Activated CD4-positive, alpha-beta T cell treated with anti-CD3 and anti-CD28 coated beads for 1 hour (primary cell): ENCODE measurements around the gene NOD2.
A peak's percentile ranks its signal among the peaks of the same experiment; 100 is the strongest.

Experiments used
- DNase-seq: peaks from one replicate; pipeline ENCODE4 v3.0.0-alpha.2; 2020

The NOD2 gene

DNA sequence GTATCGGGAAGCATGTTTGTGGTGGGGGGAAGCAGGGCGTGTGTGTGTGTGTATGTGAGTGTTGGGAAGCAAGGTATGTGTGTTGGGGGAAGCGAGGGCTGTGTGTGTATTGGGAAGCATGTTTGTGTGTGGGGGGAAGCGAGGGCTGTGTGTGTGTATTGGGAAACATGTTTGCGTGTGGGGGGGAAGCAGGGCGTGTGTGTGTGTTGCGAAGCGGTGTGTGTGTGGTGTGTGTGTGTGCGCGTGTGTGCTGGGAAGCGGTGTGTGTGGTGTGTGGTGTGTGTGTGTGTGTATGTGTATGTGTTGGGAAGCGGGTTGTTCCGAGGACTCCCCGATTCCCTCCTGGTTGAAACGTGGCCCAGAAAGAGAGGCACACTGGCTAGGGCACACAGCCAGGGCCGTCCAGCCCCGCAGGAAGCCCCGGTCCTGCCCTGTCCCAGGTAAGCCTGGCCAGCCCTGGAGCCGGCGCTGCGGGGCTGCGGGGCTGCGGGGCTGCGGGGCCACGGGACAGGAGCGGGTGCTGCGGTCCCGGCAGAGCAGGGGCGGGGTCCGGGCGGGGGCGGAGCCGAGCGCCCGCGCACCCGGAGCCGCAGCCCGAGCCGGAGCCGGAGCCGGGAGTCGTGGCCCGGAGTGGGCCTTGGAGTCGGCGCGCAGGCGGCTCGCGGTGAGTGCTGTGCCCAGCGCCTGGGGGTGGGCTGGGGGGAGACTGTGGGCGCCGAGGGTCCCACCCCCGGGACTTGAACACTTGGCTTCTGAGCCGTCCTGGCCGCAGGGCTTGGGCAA is at the start of gene NOD2:
TSS of gene NOD2 (plus strand) at position 608 of the 783 bp plus-strand sequence. CDS start 5,890 bp downstream, outside the sequence.
- DNase-seq = no peak

DNA sequence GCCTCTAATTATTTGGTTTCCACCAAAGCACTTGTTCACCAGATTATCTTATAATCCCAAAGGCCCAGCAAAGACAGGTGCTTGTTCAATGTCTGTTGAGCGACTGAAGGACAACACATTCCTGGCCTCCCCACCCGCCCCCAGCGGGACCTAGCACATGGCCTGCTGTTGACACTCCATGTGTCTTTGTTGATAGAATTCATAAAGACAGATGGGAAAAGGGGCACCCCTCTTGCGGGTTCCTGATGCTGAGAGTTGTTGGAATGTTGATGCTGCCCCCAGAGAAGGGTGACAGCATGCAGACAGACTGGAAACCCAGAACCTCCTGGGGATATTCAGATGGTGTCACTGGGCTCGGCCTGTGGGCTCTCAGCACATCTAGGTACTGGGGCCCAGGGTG is 49.2 kb upstream of the NOD2 start:
- no peak for DNase-seq

DNA sequence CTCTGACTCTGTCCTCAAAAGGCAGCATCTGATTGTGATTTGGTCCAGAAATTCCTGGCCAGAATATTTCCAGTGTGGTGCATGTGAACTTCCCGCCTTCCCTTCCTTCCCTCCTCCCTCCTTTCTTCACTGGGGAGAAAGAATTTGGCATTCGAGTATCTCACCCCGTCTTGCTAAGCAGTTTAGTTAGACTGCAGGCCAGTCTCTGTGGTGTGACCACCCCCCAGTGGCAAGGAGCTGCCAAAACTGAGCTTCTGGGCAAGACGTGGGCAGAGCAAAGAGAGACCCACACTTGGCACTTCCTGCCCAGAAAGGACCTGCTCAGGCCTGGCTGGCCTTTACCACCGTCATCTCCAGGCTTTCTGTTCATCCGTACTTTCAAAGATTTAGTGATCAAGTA is 48.7 kb upstream of the NOD2 start:
- DNase-seq = peak; percentile 32

DNA sequence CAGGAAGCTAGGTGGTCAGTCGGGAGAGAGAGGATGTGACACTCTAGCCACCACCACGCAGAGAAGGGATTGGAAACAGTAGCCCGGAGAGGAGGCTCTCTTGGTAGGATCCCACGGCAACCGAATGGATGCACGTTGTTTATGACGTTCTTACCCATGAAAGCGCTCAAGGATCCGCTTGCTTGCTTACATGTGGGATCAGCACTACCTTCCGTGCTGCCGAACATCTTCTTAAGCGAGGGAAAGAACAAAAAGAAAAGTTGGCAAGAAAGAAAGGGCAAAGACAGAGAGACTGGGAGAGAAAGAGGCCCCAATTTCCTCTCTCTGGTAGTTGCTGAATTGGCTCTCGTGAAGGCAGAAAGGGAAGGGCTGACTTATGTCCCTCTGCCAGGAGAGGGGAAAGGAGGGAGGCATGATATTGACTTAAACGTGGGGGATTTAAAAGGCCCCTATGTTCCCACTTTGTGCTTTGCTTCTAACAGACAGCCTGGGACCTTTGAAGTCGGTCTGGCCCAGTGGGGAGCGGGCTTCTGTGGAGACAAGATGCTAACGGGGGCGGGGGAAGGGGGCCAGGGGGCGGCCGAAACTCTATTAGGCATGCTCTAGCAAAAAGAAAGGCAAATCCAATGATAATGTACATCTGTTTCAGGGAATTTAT is 47.7 kb upstream of the NOD2 start:
- DNase-seq = no peak

DNA sequence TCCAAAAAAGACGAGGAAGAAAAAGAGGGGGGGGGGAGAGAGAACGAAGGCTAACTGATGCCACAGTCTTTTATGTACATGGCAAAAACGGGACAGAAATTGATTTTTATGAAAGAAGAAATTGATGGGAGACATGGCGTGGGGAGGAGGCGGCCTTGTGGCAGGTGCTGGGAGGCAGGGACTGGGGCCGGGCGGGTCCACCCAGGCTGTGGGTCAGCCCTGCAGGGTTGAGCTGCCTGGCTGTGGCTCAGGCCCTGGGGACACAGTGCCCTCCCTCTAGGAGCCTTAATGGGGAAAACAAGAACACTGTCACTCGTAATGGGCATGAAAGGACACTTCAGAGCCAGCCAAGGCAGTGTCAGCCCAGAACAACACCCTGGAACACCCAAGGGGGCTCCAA is 47.1 kb upstream of the NOD2 start:
- DNase-seq = no peak

DNA sequence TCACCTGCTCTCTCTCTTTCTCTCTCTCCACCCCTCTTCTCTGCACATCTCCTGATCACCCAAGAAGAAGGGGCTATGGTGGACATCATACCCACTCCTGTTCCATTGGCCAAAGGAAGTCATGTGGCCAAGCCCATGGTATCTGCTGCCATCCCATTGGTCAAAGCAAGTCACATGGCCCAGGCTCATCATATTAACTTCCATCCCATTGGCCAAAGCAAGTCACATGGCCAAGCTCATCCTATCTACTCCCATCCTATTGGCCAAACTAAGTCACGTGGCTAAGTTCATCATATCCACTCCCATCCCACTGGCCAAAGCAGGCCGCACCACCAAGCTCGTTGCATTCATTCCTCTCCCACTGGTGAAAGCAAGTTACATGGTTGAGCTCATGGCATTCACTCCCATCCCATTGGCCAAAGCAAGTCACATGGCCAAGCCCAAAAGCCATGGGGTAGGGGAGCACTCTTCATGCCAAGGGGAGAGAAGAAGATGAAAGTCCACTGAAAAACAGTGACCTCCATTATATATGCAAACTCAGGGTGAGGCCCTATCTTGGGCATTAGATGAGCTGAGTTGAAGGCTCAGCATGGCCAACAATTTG is 41.5 kb upstream of the NOD2 start:
- DNase-seq = no peak

DNA sequence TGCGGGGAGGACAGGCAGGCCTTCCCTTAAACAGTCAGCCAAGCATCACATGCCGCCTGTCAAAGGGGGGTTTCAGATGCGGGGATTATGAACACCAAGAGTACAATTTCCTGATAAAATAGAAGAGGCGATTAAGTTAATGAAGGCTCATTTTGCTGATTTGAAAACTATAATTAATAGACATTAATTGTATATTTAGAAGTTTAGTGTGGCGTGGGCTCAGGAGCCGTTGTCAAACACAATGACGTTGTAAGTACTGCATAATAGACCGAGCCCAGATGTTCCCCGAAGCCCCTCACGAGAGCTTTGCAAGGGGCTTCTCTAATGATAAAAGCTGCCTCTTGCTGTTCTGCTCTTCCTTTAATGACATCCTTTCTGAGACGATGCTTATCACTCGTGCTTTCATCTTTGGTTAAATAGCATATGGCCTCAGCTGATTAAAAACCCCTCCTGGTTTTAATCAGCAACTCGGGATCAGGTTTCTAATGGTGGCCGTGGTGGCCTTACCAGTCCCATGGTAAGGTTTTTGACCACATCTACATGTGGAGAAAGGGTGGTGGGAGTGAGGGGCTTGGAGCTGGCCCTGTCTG is 40.5 kb upstream of the NOD2 start:
- DNase-seq = no peak

DNA sequence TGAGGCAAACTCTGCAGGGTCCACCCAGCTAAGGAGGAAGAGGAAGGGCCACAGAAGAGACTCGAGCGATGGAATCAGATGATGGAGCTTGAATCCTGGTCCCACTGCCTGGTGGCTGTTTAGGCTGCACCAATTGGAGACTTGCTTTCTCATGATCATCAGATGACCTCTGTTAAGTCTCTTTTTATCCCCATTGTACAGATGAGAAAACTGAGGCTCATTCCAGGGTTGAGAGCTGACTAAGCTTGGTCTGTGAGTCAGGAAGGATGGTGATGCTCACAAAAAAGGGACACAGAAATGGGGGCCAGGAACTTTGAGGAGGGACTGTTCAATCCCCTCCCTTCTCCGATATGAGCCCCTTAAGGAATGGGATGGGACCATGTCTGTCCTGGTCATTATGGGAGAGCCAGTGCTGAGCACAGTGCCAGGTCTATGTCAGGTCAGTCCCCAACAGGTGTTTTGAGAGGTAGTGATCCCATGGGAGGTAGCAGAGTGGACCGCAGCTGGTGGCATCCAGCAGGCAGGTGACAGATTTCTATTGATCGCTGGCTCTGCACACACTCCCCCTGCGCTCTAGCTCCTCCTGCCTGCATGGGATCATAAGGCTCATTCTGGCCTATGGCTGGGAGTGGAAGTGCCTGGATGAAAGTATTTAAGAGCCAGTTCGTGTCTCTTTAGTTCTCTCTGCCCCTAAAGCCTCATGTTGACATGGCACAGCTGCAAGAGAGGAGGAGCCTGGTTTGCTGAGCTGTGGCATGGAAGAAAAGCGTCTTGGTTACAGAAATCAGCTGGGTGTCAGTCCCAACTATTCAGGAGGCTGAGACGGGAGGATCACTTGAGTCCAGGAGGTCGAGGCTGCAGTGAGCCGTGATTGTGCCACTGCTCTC is 39.5 kb upstream of the NOD2 start:
- no peak for DNase-seq

DNA sequence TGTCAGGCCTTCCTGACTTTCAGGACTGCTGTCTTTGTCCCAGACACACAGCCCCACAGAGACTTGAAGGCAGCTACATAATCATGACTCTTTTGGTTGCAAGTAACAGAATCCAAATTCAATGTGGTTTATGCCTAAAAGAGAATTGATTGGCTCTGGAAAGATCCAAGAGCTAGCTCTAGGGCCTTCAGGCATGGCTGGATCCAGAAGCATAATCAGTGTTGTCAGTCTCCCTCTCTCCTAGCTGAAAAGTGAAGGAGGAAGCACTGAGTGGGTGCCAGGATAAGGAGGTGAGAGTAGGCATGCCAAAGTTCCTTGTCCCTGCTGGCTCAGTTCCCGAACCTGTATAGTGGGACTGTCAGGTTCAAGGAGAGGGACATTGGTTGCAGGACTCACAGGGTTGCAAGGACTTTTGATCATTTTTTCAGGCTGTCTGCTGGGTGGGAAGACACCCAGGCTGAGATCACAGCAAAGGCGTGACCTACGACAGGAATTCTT is 37.8 kb upstream of the NOD2 start:
- DNase-seq = no peak

DNA sequence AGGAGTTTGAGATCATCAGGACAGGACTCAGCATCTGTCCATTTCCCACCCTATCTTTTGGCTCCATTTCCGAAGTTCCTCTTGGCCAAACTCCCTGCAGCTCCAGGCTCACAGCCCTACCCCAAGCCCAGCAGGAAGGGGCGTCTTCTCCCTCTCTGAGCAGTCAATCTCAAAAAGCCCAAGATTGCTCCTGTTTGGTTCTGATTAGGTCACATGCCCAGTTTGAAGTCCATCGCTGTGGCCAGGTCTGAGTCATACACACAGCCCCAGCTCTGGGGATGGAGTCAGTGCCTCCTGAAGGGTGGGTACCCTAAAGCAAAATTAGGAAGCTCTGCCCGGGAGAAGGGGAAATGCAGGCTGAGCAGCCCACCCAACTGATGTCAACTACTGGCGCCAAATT is 36.2 kb upstream of the NOD2 start:
- no peak for DNase-seq

DNA sequence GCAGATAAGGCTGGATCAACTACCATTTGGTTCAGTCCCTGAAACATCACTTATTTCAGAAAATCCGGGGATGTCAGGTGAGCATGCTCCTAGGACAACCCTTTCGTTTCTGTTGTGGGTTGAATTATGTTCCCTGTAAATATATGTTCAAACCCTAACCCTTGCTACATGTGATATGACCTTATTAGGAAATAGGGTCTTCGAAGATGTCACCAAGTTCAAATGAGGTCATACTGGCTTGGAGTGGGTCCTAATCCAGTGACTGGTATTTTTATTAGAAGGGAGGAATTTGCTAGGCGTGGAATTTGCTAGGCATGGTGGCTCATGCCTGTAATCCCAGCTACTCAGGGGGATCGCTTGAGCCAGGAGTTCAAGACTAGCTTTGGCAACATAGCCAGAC is 33.6 kb upstream of the NOD2 start:
- DNase-seq = no peak

DNA sequence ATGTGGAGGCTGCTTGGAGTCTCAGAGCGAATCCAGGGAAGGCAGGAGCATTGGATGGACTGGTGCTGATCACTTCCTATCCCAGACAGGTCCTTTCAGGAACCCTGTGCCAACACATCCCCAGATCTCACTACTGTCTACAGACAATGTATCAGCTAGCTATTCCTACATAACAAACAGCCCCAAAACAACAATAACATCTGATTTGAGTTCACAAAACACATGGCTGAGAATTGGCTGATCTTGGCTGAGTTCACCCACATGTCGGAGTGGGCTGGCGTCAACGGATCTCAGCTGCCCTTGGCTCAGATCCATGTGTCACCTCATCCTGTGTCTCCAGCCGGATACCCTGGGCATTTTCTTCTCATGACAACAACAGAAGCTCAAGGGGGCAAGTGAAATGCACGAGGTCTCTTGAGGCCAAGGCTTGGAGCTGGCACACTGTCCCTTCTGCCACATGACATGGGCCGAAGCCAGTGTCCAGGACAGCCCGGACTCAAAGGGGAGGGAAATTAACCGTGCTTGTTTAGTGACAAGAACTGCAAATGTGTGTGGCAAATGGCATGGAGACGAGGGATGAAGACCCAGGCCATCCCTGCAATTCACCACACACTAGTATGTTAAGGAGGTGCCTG is 31.0 kb upstream of the NOD2 start:
- DNase-seq = no peak

DNA sequence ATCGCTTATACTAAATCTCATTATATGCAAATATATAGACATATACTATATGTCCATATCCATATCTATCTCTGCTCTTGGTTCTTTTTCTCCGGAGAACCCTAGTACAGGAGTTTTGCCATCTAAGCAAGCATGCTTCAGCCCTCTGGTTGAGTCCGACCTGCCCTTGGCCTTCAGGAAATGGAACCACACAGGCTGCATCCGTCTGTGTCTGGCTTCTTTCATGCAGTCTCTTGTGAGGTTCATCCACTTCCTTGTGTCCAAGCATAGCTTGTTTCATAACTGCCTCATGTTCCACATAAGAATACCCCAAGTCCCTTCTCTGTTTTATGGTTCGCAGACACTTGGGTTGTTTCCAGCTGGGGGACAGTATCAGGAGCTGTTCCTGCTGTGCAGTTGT is 29.1 kb upstream of the NOD2 start:
- no peak for DNase-seq

DNA sequence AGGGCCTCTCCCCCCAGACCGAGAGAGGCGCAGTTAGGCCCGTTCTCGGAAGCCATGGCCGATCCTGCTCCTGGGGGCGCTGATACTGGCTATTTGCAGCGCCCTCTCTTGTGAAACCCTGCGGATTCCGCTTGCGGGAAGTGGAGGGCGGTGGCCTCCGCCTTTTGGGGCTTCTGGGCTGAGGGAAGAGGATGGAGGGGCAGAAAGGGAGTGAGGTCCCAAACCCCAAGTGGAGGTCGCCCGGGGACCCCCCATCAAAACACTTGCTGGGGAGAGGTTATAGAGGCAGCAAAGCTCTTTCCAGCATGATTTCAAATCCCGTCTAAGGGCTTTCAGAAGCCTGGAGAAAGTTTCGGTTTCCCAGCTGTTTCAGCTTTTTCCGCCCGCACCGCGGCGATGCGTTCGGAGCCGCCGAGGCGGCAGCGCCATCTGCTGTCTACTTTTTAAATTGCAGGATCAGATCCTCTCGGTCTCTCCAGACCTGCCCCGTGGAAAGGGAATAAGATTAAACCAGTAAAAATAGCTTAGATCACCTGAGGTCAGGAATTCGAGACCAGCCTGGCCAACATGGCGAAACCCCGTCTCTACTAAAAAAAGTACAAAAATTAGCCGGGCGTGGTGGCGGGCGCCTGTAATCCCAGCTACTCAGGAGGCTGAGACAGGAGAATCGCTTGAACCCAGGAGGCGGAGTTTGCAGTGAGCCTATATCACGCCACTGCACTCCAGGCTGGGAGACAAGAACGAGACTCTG is 28.1 kb upstream of the NOD2 start:
- DNase-seq = peak; percentile 83

DNA sequence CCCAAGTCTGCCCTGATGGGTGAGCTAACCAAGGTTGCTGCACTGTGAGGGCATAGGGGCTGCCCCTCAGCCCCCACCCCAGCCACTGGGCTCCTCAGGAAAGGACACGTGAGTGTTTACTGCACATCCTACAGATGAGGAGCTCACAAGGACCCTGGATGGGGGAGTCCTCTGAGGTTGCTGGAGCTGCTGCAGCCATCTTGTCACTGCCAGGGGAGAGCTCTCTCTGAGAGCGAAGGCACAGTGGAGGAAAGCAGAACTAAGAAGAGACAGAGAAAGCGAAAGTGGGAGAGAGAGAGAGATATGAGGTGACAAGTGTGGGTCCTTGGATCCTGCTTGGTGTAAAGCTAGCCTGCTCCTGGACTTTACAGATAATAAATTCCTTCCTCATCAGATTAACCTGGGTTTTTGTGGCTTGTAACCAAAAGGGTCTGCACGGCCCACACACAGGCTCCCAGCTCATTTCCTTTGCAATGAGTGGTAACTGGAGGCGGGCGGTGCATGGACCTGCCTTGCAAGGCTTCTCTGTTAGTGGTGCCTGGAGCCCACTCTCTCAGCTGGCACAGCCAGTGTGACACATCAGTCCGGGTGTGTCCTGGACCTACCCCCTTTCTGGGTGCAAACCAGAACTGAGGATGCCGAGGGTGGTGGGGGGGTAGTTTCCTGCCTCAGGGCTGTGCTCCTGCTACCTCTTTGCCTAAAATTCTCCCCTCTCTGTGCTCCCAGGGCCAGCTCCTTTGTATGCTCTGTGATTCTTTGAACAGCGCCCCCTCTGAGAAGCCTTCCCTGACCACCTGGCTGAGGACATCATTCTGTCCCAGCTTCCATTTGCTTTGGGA is 26.5 kb upstream of the NOD2 start:
- peak; percentile 33 for DNase-seq

DNA sequence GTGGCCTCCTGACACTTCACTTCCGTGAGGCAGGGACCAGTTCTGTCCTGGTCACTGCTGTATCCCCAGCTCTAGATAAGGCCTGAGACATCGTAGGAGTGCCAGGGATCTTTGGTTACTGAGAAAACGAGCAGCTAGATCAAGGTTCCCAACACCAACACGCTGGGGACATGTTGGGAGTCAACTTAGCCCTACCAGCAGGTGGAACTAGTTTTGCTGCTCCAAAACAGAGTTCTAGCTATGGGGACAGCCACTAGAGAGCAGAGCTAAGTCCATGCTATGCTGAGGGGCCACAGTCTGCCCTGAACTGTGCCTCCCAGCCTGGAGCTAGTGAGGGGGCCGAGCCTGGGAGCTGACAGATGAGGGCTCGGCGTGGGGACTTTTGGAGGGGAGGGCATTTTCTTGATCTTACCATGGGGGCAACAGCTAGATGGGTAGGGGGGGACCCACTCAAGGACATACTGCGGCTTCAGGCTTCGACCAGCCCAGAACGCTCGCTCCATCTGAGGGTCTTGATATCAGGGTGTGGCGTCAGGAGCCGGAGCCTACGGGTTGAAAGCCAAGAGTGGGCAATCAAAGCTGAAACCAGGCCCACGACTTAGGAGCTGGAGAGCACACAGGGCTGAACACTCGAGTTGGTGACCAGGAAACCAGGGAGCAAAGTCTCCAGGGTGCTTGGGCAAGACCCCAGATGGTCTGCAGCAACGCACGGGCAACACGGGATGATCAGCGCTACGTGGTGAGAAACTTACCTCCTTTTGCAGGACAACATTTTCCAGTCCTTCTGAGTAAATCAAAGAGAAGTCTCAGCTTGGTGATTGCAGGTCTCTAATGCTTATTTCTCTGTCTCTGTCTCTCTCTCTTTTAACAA is 25.7 kb upstream of the NOD2 start:
- DNase-seq = no peak

DNA sequence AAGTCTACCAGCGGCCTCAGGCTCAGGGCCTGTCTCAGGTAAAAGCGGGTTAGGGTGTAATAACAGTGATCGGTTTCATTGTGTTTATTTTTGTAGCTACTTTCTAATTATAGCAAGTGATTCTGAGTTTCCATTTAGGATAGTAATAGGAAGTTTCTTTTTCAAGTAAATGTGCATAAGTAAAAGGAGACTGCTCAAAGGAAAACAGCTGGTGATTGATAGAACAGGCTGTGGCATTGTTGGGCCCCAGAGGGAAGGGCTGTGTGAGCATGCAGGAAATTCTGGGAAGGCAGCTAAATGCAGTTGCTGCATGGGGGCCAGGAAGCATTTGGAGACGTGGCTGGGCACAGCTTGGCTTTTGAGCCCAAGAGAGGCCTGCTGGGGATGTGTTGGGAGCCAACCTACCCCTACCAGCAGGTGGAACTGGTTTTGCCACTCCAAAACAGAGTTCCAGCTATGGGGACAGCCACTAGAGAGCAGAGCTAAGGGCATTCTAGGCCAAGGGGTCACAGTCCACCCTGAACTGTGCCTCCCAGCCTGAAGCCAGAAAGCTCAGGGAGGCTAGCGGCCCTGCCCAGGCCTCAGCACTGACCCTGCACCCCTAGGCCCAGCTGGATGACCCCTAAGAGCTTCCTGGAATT is 24.9 kb upstream of the NOD2 start:
- no peak for DNase-seq

DNA sequence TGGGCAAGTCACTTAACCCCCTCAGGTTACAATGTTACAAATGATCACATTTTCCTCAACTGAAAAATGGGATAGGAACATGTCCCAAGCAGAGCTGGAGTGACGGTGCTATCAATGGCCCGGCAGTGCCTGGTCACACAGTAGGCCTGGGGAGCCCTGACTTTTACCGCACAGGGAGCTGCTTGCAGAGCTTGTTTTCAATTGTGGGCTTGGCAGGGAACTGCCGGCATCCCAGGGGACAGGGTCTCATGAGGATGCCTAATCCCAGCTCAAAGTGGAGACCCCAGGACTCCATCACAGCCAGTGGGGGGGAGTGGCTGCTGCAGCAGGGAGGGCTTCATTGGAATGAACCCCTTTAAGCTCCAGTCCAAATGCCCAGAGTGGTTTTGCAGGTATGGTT is 23.7 kb upstream of the NOD2 start:
- DNase-seq = no peak

DNA sequence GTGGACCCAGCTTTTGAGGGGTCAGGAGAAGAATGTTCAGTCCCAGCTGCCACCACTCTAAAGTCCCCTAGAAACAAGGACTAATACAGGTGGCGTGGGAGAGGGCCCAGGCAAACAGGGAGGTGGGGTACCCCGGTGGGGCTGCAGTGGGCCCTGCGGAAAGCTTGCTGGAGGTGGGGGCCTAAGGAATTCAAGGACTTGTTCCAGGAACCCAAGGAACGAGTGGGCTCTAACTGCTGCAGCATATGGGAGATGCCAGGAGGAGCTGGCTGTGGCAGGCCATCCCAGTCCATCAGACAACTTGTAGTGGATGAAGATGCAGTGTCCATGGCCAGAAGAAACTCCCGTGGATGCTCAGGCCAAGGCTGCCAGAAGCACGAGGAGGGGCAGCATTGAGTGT is 22.9 kb upstream of the NOD2 start:
- no peak for DNase-seq
